K562 (cell line): ENCODE results near the gene VPS33A.

Experiments used
- POLR2A ChIP-seq: fragments of 450-650 bp; conservative IDR thresholded peaks from 2 replicates; pipeline ENCODE4 v1.6.1; 2016
- TF ChIP-seq, protein P1 (sequence below): sonication (generic); formaldehyde crosslinking; IDR thresholded peaks from 2 replicates; pipeline ENCODE4 v1.9.0; 2022; ENCODE audit warnings: mild to moderate bottlenecking, missing genetic modification reagents
- TF ChIP-seq, protein P2 (sequence below), 3 experiments: IDR thresholded peaks in 2 of 3; conservative IDR thresholded peaks in 1 of 3; 2 replicates each; pipeline ENCODE4 v1.5.1; 2011 to 2012; ENCODE audit warnings: low read length in 3 of 3, mild to moderate bottlenecking in 3 of 3, control low read depth in 2 of 3, improper control_type of control experiment in 1 of 3, inconsistent platforms in 1 of 3, low read depth in 1 of 3, mixed read lengths in 1 of 3, moderate library complexity in 1 of 3; ENCODE audit not compliant: insufficient read depth in 2 of 3
- TF ChIP-seq, protein P3 (sequence below): sonication (generic); formaldehyde crosslinking; IDR thresholded peaks from 2 replicates; pipeline ENCODE4 v1.8.1; 2022; ENCODE audit warnings: missing genetic modification reagents

DNA sequence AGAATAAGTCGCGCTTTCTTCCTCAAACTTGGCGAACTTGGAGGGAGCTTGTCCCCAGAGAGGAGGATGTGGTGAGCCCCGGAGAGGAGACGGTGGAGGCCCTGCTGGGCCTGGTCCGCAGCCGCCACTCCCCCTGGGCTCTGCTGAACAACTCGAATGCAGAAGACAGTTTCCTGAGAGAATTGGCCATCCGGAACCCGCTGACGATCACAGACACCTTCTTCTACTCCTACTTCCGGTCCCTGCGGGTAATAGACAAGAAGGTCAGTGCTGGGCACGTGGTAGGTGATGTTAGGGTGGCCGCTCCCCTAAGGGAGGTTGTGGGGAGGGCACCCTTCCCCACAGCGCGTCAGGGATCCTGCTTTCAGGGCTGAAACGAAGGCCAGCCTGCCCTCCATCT lies 81.8 kb downstream of the VPS33A start:
- TF ChIP-seq, protein P1, sequence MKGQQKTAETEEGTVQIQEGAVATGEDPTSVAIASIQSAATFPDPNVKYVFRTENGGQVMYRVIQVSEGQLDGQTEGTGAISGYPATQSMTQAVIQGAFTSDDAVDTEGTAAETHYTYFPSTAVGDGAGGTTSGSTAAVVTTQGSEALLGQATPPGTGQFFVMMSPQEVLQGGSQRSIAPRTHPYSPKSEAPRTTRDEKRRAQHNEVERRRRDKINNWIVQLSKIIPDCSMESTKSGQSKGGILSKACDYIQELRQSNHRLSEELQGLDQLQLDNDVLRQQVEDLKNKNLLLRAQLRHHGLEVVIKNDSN, result no peak
- no peak for TF ChIP-seq POLR2A
- TF ChIP-seq, protein P2, sequence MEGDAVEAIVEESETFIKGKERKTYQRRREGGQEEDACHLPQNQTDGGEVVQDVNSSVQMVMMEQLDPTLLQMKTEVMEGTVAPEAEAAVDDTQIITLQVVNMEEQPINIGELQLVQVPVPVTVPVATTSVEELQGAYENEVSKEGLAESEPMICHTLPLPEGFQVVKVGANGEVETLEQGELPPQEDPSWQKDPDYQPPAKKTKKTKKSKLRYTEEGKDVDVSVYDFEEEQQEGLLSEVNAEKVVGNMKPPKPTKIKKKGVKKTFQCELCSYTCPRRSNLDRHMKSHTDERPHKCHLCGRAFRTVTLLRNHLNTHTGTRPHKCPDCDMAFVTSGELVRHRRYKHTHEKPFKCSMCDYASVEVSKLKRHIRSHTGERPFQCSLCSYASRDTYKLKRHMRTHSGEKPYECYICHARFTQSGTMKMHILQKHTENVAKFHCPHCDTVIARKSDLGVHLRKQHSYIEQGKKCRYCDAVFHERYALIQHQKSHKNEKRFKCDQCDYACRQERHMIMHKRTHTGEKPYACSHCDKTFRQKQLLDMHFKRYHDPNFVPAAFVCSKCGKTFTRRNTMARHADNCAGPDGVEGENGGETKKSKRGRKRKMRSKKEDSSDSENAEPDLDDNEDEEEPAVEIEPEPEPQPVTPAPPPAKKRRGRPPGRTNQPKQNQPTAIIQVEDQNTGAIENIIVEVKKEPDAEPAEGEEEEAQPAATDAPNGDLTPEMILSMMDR (IDR thresholded peaks at IDR 0.05 in 2 of 3, conservative IDR thresholded peaks at IDR 0.05 in 1 of 3; ENCODE audit: insufficient read depth in 2 of 3, low read depth in 1 of 3, low read length in 3 of 3), result no peak
- TF ChIP-seq, protein P3, sequence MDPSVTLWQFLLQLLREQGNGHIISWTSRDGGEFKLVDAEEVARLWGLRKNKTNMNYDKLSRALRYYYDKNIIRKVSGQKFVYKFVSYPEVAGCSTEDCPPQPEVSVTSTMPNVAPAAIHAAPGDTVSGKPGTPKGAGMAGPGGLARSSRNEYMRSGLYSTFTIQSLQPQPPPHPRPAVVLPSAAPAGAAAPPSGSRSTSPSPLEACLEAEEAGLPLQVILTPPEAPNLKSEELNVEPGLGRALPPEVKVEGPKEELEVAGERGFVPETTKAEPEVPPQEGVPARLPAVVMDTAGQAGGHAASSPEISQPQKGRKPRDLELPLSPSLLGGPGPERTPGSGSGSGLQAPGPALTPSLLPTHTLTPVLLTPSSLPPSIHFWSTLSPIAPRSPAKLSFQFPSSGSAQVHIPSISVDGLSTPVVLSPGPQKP (CRISPR knock-in tag), result no peak
